Kidney epithelial cell (primary cell): ENCODE measurements around the gene DHRS2. TPM values are rescaled to one million over a fixed set of nuclear protein-coding genes. Genes with fewer than 3 reads are reported as not detected.

Experiments used
- DNase-seq: peaks from one replicate; pipeline ENCODE4 v3.0.0-alpha.2; 2010; ENCODE audit warnings: low read depth
- H3K27me3 ChIP-seq: 2 replicates; pipeline ENCODE4 v1.6.0; 2011; ENCODE audit warnings: low read length; ENCODE audit not compliant: control insufficient read depth, insufficient read depth
- H3K36me3 ChIP-seq: 2 replicates; pipeline ENCODE4 v1.5.1; 2011; ENCODE audit warnings: low read length; ENCODE audit not compliant: control insufficient read depth, insufficient read depth
- H3K4me3 ChIP-seq: 2 replicates; pipeline ENCODE4 v1.5.1; 2011; ENCODE audit warnings: low read depth, mild to moderate bottlenecking, control low read depth, low read length
- total RNA-seq: library from RNA; depleted of rRNA; stranded (reverse); fragments of >200 nt; gene quantifications from 2 replicates; pipeline ENCODE4 v1.2.3, GENCODE V29; 2015
- TF ChIP-seq, protein P1 (sequence below): IDR thresholded peaks from 2 replicates; pipeline ENCODE4 v1.5.1; 2011; ENCODE audit warnings: mild to moderate bottlenecking, moderate library complexity, low read length, control low read depth, inconsistent platforms; ENCODE audit not compliant: insufficient read depth, poor library complexity, severe bottlenecking

The DHRS2 gene
- total RNA-seq, 1 donor from 2014 or later = 3.6 TPM

DNA sequence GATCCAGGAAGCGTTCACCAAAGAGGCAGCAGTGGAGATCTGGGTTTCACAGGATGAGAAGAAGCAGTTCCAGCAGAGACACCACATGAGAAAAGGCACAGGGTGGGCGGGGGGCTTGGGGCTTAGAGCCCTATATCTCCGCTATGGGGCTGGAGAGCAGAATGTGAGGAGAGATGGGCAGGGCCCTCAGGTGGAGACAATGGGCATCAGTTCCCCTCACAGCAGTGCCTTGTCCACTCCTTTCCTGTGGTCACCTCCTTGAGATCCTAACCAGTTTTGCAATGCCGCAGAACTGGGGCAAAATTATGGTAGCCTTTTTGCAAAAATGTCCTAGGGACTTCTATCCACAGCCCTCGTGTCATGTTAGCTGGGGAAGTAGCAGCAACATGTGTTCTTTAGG, 27.5 kb downstream of the DHRS2 start:
- TF ChIP-seq, protein P1, sequence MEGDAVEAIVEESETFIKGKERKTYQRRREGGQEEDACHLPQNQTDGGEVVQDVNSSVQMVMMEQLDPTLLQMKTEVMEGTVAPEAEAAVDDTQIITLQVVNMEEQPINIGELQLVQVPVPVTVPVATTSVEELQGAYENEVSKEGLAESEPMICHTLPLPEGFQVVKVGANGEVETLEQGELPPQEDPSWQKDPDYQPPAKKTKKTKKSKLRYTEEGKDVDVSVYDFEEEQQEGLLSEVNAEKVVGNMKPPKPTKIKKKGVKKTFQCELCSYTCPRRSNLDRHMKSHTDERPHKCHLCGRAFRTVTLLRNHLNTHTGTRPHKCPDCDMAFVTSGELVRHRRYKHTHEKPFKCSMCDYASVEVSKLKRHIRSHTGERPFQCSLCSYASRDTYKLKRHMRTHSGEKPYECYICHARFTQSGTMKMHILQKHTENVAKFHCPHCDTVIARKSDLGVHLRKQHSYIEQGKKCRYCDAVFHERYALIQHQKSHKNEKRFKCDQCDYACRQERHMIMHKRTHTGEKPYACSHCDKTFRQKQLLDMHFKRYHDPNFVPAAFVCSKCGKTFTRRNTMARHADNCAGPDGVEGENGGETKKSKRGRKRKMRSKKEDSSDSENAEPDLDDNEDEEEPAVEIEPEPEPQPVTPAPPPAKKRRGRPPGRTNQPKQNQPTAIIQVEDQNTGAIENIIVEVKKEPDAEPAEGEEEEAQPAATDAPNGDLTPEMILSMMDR = no peak
- DNase-seq = no peak
- no peaks in the 10 kb centered on the region for H3K27me3 ChIP-seq
- no peaks in the 10 kb centered on the region for H3K36me3 ChIP-seq
- no peak overlapping the region for H3K4me3 ChIP-seq

DNA sequence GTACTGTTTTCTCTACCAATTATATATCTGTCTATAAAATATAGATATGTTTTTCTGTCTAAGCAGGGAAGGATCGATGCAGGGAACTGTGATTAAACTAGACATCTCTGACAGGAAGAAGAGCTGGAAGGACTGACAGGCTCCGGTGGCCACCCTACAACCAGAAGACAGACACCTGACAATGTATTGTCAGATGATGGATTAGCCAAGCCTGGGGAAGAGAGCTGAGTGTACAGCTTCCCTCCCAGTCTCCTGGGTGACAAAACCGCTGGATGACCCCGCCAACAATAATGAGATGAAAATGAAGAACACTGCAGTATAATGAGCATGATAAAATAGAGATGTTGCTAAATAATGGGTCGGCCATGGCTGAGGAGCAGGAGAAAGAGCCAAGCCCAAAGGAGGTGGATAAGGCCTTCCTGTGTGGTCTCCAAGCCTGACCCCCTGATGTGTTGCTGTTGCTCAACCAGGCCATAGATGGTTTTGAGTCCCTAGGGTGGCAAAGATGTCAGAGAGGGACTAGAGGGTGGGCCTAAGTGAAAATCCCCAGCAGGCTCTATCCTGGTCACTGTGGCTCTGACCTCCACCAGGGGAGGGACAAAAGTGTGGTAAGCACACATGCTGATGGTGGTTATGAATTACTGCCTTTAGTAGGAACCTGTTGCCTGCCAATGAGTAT, 28.2 kb downstream of the DHRS2 start:
- DNase-seq = no peak
- Histone ChIP-seq H3K4me3 (no peak overlapping the region), H3K36me3 (no peaks in the 10 kb centered on the region), H3K27me3 (no peaks in the 10 kb centered on the region)
- TF ChIP-seq, protein P1 = no peak

- DNase-seq = no peak
- Histone ChIP-seq H3K36me3 (no peaks in the 10 kb centered on the region), H3K27me3 (no peaks in the 10 kb centered on the region), H3K4me3 (no peak overlapping the region)
- TF ChIP-seq, protein P1 = no peak
These were observed 29.3 kb downstream of the DHRS2 start for GRCh38 chr14:23665302-23666016.

DNA sequence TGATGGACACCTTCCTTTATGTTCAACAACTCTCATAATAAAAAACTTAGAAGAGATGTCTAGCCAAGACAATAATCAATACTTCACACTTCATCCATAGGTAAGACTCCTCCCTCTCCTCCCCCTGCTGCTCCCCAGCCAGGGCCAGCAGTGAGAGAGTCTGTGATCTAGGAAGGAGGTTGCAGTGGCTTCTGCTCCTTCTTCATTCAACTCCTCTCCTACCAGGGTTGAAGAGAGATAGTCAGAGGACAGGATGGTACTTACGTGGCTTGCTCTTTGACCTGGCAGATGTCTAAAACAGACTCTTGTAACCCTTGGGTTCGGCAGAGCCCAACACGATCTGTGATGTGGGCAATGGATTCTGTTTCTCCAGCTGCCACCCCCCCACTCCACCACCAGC, 31.0 kb downstream of the DHRS2 start:
- Histone ChIP-seq H3K4me3 (no peak overlapping the region), H3K27me3 (no peaks in the 10 kb centered on the region), H3K36me3 (no peaks in the 10 kb centered on the region)
- DNase-seq = no peak
- TF ChIP-seq, protein P1 = no peak

- no peaks in the 10 kb centered on the region for H3K27me3 ChIP-seq
These were observed 33.3 kb downstream of the DHRS2 start for GRCh38 chr14:23669441-23669840.

More at GRCh38 chr14:23669441-23669840, 33.3 kb downstream of the DHRS2 start:
- H3K36me3 ChIP-seq = no peaks in the 10 kb centered on the region
- H3K4me3 ChIP-seq = no peak overlapping the region
- TF ChIP-seq, protein P1 = no peak
- DNase-seq = no peak
